NCI-H2107 (cell line): ENCODE measurements around the gene DCTN4.

Source experiments
- DNase-seq: peaks from one replicate; lab custom pipeline; 2025; lab: John Stamatoyannopoulos, UW

The DCTN4 gene

GRCh38 chr5:150740992-150741391 lies 17.8 kb downstream of the DCTN4 start:
- no peak for DNase-seq

GRCh38 chr5:150738862-150739261 lies 20.0 kb downstream of the DCTN4 start:
- DNase-seq: no peak

- DNase-seq: no peak
Measured at GRCh38 chr5:150734579-150735384, 24.0 kb downstream of the DCTN4 start.

GRCh38 chr5:150731669-150732242 lies 27.1 kb downstream of the DCTN4 start:
- DNase-seq: no peak

- no peak for DNase-seq
Measured at GRCh38 chr5:150729859-150730258, 29.0 kb downstream of the DCTN4 start.

- DNase-seq: no peak
Measured at GRCh38 chr5:150723845-150724244, 35.0 kb downstream of the DCTN4 start.

- no peak for DNase-seq
Measured at GRCh38 chr5:150710165-150710564, 48.7 kb downstream of the DCTN4 start.

GRCh38 chr5:150706776-150707390 lies 51.9 kb downstream of the DCTN4 start:
- no peak for DNase-seq

GRCh38 chr5:150703762-150704161 lies 55.1 kb downstream of the DCTN4 start:
- DNase-seq: no peak

- peak; percentile 52 for DNase-seq
Measured at GRCh38 chr5:150700594-150701377, 58.0 kb downstream of the DCTN4 start, which contains the start of gene RBM22. RBM22 (minus strand) TSS chr5:150701062; CDS start chr5:150700985, 77 bp downstream.

GRCh38 chr5:150700246-150700593 lies 58.6 kb downstream of the DCTN4 start:
- no peak for DNase-seq

GRCh38 chr5:150694612-150695011 lies 64.2 kb downstream of the DCTN4 start:
- DNase-seq: no peak

- peak; percentile 5 for DNase-seq
Measured at GRCh38 chr5:150692276-150692675, 66.5 kb downstream of the DCTN4 start.

- no peak for DNase-seq
Measured at GRCh38 chr5:150690760-150691159, 68.1 kb downstream of the DCTN4 start.

GRCh38 chr5:150689120-150689519 lies 69.7 kb downstream of the DCTN4 start:
- DNase-seq: no peak

- no peak for DNase-seq
Measured at GRCh38 chr5:150676578-150676977, 82.2 kb downstream of the DCTN4 start.

- DNase-seq: no peak
Measured at GRCh38 chr5:150675069-150675468, 83.7 kb downstream of the DCTN4 start.

- DNase-seq: no peak
Measured at GRCh38 chr5:150674341-150674821, 84.4 kb downstream of the DCTN4 start.

- no peak for DNase-seq
Measured at GRCh38 chr5:150672884-150673275, 85.9 kb downstream of the DCTN4 start.

- DNase-seq: no peak
Measured at GRCh38 chr5:150672237-150672883, 86.5 kb downstream of the DCTN4 start.

- no peak for DNase-seq
Measured at GRCh38 chr5:150671509-150672236, 87.1 kb downstream of the DCTN4 start.
